ENCODE data around the gene SNED1.

DNA sequence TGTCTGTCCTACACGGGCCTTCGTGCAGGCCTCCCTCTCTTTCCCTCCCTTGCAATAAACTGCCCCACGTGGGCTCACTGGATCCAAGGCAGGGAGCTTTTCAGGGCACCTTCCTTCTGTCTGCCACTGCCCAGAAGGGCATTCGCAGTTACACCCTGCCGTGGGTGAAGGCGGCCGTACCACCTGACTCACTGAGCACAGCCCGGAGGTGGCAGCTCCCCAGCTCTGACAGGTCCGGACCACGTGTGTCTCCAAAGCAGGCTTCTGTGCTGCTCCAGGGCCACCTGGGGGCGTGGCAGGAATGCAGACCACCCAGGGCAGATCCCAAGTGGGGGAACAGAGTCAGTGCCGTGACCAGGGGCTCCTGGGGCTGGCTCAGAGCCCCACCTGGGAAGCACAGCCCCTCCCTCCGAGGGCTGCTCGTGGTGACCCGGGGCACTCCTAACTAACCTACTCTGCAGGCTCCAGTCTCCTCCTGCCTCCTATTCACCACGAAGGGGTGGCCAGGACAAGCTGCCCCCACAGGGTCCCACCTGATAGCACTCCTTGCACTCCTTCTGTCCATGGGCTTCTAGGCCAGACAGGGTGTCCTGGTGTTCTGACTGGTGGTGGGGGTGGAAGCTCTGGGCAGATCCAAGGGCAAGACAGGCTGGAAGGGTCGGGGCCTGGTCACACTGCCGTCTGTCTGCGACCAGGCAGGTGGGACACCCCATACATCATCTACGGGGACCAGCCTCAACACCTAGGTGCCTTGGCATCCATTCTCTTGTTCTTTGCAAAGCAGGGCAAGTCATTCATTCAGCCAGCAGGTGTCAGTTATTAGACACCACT lies 9.7 kb downstream of the SNED1 start:
- TF ChIP-seq, protein P1, sequence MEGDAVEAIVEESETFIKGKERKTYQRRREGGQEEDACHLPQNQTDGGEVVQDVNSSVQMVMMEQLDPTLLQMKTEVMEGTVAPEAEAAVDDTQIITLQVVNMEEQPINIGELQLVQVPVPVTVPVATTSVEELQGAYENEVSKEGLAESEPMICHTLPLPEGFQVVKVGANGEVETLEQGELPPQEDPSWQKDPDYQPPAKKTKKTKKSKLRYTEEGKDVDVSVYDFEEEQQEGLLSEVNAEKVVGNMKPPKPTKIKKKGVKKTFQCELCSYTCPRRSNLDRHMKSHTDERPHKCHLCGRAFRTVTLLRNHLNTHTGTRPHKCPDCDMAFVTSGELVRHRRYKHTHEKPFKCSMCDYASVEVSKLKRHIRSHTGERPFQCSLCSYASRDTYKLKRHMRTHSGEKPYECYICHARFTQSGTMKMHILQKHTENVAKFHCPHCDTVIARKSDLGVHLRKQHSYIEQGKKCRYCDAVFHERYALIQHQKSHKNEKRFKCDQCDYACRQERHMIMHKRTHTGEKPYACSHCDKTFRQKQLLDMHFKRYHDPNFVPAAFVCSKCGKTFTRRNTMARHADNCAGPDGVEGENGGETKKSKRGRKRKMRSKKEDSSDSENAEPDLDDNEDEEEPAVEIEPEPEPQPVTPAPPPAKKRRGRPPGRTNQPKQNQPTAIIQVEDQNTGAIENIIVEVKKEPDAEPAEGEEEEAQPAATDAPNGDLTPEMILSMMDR (conservative IDR thresholded peaks at IDR 0.05; ENCODE audit: low read length) = 0 out of 2 replicates have a peak, but pooled peaks have one; percentile 14
- no peak for TF ChIP-seq EZH2phosphoT487 (IDR thresholded peaks at IDR 0.05; ENCODE audit: borderline replicate concordance, low read depth, low read length)

All from OCI-LY7 (cell line).